Activated CD4-positive, CD25-positive, alpha-beta regulatory T cell treated with anti-CD3 and anti-CD28 coated beads, Interleukin-2, amount 50 U/mL, for 72 hours (primary cell): ENCODE results near the gene PACSIN1.
"Not testable (repeated sequence)": the region's sequence is repeated elsewhere in the genome, so short reads cannot be mapped to it uniquely, and the experiment has no call there.

Source experiments
- DNase-seq: peaks from one replicate; pipeline ENCODE4 v3.0.0; 2021

The PACSIN1 gene

DNA sequence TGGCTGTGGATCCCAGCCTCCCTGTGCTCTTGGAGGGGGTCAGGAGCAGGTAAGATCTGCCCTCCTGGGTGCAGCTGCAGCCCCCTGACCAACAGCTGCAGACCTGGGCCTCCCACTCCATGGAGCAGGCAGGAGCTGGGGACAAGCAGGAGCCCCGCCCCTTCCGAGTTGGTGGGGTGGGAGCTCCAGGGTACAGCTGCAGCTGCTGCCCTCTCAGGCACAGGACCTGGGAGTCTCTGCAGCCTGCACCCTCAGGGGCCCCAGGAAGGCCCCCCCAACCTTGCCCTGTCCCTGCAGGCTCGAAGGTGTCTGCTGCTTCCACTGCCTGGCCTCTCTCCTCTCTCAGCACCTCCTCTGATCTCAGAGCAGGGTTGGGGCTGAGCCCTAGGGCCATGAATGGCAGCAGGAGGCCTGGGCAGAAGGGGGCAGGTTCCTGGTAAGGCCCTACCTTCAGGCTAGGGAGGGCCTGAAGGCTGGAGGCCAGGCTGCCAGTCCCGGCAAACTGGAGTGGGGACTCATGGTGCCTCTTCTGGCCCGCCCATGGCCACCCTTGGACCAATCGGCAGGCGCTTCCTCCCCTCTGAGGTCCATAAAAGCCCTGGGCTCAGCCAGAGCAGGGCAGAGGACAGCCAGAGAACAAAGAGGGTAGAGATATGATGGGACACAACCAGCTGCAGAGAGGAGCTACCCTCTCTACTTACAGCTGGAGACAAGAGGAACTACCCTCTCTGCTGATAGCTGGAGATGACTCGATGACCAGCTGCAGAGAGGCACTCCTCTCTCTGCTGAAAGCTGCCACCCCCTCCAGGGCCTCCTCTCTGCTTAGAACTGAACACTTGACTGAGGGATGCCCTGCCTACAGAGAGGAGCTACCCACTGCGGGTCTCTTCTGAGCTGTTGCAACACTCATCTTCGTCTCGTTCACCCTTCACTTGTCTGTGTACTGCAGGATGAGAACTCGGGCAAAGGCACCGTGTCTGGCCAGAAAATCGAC is 7.8 kb upstream of the PACSIN1 start:
- no peak for DNase-seq

- no peak for DNase-seq
Observed at GRCh38 chr6:34459899-34460593, 5.8 kb upstream of the PACSIN1 start.

DNA sequence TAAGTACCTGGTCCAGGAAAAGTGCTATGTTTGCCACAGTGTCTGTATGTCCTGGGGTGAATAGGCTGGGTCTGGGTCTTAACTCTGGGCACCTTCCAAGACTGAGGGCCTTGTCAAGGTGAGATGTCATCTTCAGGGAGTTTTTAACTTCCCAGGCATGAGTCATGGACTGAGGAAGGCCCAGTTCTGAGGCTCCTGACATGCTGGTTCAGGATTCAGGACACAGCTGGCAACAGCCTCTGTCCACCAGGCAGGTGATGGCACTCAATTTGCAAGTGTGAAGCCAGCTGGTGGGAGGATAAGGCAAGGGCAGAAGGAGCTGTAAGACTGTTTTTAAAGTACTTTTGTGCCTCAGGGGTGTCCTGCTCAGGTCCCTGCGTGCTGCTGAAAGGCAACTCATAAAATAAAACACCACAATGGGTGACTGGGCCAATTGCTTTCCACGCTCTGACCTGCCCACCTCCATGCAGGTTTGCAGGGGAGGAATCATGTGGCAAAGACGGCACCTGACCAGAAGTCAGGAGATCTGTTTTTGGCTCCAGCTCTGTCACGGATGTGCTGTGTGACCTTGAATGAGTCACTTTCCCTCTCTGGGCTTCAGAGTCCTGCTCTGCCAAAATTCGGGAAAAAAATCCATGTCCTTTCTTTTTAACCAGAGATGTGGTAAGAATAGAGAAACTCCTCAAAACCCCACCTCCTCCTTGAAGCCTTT is 4.9 kb upstream of the PACSIN1 start:
- DNase-seq: no peak

GRCh38 chr6:34462010-34462409 is 3.9 kb upstream of the PACSIN1 start:
- DNase-seq: no peak

- DNase-seq: no peak
Observed at GRCh38 chr6:34462551-34462971, 3.3 kb upstream of the PACSIN1 start.

DNA sequence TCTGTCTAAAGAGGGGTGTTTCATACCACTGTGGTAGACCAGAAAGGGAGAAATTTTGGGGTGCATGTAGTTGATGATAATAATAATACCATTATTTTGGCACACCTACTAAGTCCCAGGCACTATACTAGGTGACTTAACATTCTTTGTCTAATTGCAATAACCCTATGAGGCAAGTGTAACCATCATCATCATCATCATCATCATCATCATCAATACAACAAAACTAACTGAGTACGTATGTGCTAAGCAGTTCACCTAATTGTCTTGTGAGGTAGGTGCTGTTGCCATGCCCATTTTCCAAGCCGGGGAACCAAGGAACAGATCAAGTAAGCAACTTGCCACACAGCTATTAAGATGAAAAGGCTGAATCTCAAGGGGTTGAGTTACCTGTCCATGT is 2.6 kb upstream of the PACSIN1 start:
- DNase-seq: no peak

DNA sequence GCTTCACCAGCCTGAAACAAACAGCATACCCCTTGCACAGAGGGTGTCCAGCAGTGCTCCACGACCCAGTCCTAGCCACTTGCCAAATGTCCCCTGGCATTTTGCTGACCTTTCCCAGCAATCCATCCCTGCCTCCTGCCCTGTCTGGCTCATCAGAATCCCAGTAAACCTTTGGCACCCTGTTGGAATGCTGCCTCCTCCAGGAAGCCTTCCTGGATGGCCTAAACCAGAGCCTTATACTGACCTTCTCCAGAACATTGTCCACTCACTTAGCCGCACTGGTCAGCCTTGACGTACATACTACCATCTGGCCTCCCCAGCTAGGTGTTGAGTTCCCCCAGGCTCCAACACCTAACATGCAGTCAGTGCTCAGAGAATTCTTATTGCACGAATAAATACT is 2.0 kb upstream of the PACSIN1 start:
- DNase-seq: no peak

DNA sequence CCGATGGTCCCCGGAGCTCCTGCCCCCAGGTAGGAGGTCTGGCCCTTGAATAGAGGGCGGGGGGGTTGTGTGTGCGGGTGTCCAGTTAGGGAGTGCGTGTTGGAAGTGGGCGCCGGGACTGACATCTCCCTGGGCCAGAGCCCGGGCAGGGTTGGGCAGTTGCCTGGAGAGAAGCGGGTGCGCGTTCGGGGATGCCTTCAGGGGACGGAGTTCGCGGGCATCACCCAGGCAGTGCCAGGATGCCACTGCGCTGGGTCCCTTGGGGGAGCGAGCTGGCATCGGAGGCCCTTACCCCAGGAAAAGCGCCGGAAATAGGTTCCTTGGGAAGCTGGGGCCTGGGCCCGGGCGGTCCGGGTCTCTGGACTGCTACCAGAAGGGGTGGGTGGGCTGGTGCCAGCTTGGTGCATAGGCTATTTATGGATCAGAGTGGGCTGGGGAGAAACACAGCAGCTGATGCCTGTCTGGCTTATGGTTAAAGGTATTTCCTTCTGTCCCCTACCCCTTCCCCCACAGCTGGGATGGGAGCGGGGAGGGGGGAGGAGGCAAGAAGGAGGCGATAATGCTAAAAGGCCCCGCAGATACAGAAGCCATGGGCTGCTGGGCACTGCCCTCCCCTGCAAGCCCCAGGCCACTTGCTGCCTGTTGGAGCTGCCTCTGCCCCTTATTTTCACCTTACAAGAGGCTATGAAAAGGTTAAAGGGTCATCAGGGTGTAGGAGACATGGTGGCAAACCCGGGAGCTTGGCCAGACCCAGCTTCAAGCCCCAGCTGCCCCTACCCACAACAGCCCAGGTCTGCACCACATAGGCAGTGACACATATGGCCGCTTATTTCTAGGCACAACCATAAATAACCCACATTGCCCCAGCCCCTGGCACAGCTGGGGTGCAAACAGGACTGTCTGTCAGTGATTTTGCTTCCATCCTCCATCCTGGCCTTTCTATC is 638 bp downstream of the PACSIN1 start:
- no peak for DNase-seq

GRCh38 chr6:34468378-34468892 is 2.6 kb downstream of the PACSIN1 start:
- DNase-seq: no peak

DNA sequence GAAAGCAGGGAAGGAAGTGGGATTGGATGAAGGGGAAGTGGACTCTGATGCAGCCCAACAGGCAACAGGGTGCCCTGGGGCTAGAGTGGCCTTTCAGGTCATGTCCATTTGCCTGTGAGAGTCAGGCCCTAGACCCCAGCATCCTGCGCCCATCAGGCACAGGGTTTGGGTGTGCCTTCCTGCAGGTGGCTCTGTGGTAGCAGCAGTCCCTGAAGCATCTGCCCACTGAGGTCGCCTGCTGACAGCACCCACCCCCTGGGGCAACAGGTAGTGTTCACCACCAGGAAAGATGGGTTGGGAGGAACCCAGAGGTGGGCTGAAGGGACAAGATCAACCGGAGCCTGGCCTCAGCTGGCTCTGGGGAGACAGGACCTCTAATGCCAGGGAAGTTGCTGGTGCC is 3.6 kb downstream of the PACSIN1 start:
- DNase-seq: no peak

DNA sequence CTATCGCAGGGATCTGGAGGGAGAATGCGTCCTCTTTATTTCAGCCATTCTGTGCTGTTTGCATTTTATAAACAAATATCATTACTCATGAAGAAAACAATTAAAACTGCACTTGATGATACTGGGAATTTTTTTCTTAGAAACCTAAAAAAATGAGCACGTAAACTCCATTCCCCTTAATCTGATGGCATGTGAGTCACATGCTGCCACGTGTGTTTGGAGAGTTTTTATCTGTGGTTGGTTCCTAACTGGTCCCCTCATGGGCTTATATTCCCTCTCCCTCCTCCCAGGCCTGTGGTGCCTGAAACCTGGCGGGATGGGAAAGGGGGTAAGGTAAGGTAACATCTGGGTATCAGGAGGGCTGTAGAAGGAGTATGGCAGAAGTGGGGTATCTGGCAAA is 6.5 kb downstream of the PACSIN1 start:
- DNase-seq: no peak

- DNase-seq: no peak
Observed at GRCh38 chr6:34473967-34474366, 8.1 kb downstream of the PACSIN1 start.

DNA sequence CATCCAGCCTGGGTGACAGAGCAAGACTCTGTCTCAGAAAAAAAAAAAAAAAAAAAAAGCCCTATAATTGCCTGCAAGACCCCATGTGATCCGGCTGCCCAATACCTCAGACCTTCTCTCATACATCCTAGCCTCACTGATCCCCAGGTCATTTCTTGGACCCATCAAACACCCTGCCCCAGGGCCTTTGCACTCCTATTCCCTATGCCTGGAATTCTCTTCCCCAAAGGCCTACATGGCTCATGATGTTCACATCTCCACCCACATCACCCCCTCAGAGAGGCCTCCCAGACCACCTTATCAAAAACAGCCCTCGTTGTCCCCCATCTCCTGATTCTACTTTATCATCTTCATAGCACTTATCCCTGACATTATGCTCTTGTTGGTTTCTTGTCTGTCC is 8.9 kb downstream of the PACSIN1 start:
- no peak for DNase-seq

DNA sequence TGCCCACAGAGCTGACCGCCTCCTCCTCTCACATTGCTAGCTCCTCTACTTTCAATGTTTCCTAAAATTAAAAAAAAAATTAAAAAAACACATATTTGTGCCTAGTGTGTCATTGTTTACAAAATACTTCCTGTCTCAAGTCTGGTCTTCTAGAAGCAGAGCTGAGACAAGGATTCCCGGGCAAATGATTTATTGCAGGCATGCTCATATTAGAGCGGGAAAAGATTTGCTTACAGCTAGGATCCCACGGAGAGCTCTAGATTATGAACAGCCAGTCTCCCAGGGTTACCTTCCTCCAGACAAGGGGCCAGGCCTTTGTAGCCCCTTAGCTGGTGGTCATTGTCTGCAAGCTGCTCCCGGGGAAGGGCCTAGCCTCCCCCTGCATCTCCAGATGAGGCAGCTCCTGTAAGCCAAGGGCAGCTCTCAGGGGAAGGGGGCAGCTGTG is 9.4 kb downstream of the PACSIN1 start:
- DNase-seq: no peak

GRCh38 chr6:34475767-34476328 is 10.0 kb downstream of the PACSIN1 start:
- DNase-seq: no peak

- no peak for DNase-seq
Observed at GRCh38 chr6:34476447-34476846, 10.6 kb downstream of the PACSIN1 start.

GRCh38 chr6:34476921-34477320 is 11.0 kb downstream of the PACSIN1 start:
- no peak for DNase-seq

GRCh38 chr6:34478796-34479195 is 12.9 kb downstream of the PACSIN1 start:
- no peak for DNase-seq

- DNase-seq: not testable (repeated sequence)
Observed at GRCh38 chr6:34483781-34484180, 17.9 kb downstream of the PACSIN1 start.

DNA sequence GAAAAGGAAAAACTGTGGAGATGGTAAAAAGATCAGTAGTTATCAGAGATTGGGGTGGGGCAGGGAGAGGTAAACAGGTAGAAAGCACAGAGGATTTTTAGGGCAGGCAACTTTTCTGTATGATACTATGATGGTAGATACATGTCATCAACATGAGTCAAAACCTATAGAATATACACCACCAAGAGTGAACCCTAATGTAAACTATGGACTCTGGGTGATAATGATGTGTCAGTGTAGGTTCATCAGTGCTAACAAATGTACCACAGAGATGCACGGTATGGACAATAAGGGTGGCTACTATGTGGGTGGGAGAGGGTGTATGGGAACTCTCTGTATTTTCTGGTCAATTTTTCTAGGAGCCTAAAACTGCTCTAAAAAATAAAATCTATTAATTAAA is 18.5 kb downstream of the PACSIN1 start:
- no peak for DNase-seq

DNA sequence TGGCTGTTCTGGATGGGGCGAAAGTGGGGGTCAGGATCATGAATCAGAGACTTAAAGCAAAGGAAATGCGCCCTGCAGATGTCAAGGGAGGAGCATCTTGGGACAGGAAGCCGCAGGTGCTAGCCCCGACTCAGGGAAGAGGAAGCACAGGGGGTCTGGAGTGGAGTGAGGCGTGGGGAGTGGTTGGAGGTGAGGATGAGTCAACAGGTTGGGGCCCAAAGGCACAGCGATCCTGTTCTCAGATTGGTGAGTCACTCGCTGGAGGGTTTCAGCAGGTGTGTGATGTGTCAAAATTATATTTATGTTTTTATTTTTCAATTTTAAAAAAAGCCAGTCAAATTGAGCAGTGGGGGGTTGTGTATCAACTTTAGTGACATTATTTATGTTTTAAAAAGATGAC is 19.0 kb downstream of the PACSIN1 start:
- peak; percentile 58 for DNase-seq
